ENCODE measurements around the gene BCORL1. TPM values are rescaled to one million over a fixed set of nuclear protein-coding genes. Genes with fewer than 3 reads are reported as not detected.
A peak's percentile ranks its signal among the peaks of the same experiment; 100 is the strongest.

The BCORL1 gene
- total RNA-seq, 1 donor from 2014 or later: 6.1 TPM

DNA sequence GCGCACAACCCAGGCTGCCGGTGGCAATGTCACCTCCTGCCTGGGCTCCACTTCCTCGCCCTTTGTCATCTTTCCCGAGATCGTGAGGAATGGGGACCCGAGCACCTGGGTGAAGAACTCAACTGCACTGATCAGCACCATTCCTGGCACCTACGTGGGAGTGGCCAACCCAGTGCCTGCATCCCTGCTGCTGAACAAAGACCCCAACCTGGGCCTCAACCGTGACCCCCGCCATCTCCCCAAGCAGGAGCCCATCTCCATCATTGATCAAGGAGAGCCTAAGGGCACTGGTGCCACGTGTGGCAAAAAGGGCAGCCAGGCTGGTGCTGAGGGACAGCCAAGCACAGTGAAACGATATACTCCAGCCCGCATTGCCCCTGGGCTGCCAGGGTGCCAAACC lies 32.3 kb downstream of the BCORL1 start:
- H3K4me1 ChIP-seq: no peaks in the 10 kb centered on the region
- intact Hi-C loops (cut with DNase I): no loop called here
- H3K9me3 ChIP-seq: no peaks in the 10 kb centered on the region
- no peak overlapping the region for H3K4me3 ChIP-seq
- no peak overlapping the region for H3K27ac ChIP-seq
- no peaks in the 10 kb centered on the region for H3K27me3 ChIP-seq
- H3K36me3 ChIP-seq: no peaks in the 10 kb centered on the region
- TF ChIP-seq, protein P1, sequence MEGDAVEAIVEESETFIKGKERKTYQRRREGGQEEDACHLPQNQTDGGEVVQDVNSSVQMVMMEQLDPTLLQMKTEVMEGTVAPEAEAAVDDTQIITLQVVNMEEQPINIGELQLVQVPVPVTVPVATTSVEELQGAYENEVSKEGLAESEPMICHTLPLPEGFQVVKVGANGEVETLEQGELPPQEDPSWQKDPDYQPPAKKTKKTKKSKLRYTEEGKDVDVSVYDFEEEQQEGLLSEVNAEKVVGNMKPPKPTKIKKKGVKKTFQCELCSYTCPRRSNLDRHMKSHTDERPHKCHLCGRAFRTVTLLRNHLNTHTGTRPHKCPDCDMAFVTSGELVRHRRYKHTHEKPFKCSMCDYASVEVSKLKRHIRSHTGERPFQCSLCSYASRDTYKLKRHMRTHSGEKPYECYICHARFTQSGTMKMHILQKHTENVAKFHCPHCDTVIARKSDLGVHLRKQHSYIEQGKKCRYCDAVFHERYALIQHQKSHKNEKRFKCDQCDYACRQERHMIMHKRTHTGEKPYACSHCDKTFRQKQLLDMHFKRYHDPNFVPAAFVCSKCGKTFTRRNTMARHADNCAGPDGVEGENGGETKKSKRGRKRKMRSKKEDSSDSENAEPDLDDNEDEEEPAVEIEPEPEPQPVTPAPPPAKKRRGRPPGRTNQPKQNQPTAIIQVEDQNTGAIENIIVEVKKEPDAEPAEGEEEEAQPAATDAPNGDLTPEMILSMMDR (IDR thresholded peaks at IDR 0.05): no peak
- TF ChIP-seq POLR2A (IDR thresholded peaks at IDR 0.05): no peak
- TF ChIP-seq POLR2AphosphoS5 (IDR thresholded peaks at IDR 0.05; ENCODE audit: insufficient read depth in 1 of 2, low read depth in 1 of 2): no peak
- no peak for DNase-seq (ENCODE audit: extremely low spot score in 2 of 2)

- Histone ChIP-seq H3K27me3 (no peaks in the 10 kb centered on the region), H3K4me1 (no peaks in the 10 kb centered on the region), H3K36me3 (no peaks in the 10 kb centered on the region), H3K9me3 (no peaks in the 10 kb centered on the region), H3K27ac (no peak overlapping the region), H3K4me3 (no peak overlapping the region)
- TF ChIP-seq, protein P1 (IDR thresholded peaks at IDR 0.05): no peak
- TF ChIP-seq POLR2A (IDR thresholded peaks at IDR 0.05): no peak
- TF ChIP-seq POLR2AphosphoS5 (IDR thresholded peaks at IDR 0.05; ENCODE audit: insufficient read depth in 1 of 2, low read depth in 1 of 2): no peak
- intact Hi-C loops (cut with DNase I): no loop called here
- no peak for DNase-seq (ENCODE audit: extremely low spot score in 2 of 2)
Measured at GRCh38 chrX:130015181-130015580, 32.7 kb downstream of the BCORL1 start.

DNA sequence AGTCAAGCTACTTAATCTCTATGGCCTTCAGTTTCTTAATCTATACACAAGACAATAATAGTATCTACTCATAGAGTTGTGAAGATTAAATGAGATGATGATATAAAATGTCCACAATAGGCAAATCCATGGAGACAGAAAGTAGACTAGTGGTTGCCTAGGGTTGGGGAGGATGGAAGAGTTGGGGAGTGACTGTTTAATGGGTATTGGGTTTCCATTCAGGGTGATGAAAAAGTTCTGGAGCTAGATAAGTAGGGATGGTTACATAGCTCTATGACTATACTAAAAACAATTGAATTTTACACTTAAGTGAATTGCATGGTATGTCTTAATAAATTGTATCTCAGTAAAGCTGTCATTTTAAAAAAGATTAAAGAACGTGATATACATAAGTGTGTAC lies 35.7 kb downstream of the BCORL1 start:
- no peak overlapping the region for H3K4me3 ChIP-seq
- H3K4me1 ChIP-seq: no peaks in the 10 kb centered on the region
- no peaks in the 10 kb centered on the region for H3K27me3 ChIP-seq
- intact Hi-C loops (cut with DNase I): no loop called here
- no peak for DNase-seq (ENCODE audit: extremely low spot score in 2 of 2)
- no peak overlapping the region for H3K27ac ChIP-seq
- no peak for TF ChIP-seq POLR2AphosphoS5 (IDR thresholded peaks at IDR 0.05; ENCODE audit: insufficient read depth in 1 of 2, low read depth in 1 of 2)
- H3K9me3 ChIP-seq: no peaks in the 10 kb centered on the region
- H3K36me3 ChIP-seq: peaks cover 0 to 11% of the 10 kb centered on the region in 2 donors

DNA sequence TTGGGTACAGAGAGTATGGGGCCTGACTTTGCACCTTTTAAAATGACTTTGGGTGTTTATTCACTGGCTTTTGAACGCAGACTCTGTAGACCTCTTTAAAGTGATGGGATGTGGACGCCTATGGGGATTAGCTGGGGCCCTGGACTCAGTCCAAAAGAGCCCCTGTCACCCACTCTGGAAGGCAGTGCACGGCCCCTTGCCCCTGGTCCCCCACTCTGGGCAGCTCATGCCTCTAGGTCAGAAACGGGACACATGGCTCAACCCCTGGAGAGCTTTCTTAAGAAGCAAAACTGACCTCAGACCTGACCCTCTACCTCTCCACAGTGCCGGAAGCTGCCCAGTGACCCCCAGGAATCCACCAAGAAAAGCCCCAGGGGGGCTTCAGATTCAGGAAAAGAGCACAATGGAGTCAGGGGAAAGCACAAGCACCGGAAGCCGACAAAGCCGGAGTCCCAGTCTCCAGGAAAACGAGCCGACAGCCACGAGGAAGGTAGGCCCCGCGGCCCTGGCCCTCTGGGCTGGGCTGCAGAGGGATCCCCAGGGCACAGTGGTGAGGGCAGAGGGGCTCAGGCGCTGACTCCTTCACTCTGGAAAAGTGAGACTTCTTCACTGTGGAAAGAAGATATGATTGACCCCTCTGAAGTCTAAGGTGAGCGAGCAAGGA lies 38.4 kb downstream of the BCORL1 start:
- Histone ChIP-seq H3K36me3 (peaks cover 0 to 11% of the 10 kb centered on the region in 2 donors), H3K27me3 (no peaks in the 10 kb centered on the region), H3K4me3 (no peak overlapping the region), H3K27ac (no peak overlapping the region), H3K9me3 (no peaks in the 10 kb centered on the region), H3K4me1 (no peaks in the 10 kb centered on the region)
- TF ChIP-seq, protein P1 (IDR thresholded peaks at IDR 0.05): no peak
- TF ChIP-seq POLR2A (IDR thresholded peaks at IDR 0.05) (no peak), POLR2AphosphoS5 (IDR thresholded peaks at IDR 0.05; ENCODE audit: insufficient read depth in 1 of 2, low read depth in 1 of 2) (no peak)
- DNase-seq (ENCODE audit: extremely low spot score in 2 of 2): no peak
- intact Hi-C loops (cut with DNase I): no loop called here

DNA sequence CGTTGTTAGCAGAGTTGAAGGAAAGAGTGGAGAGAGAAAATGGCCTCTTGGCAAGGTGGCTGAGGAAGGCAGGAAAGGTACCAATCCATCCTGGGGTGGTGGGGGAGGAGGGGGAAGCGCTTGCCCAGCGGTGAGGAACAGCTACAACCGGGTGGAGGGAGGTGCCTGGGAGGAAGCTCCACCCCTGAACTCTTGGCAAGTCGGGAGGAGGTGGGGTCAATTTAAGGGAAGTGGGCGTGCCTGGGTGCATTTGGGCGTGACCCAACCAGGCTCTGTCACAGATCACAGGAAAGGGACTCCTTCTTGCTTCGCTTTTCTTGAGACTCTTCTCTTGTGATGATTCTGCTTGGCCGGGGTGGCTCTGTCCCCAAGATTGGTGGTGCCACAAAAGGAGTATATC lies 41.7 kb downstream of the BCORL1 start:
- H3K27ac ChIP-seq: no peak overlapping the region
- no peak for DNase-seq (ENCODE audit: extremely low spot score in 2 of 2)
- peak in 1 of 2 donors; percentile 34 for TF ChIP-seq POLR2AphosphoS5 (IDR thresholded peaks at IDR 0.05; ENCODE audit: insufficient read depth in 1 of 2, low read depth in 1 of 2)
- TF ChIP-seq POLR2A (IDR thresholded peaks at IDR 0.05): no peak
- TF ChIP-seq, protein P1 (IDR thresholded peaks at IDR 0.05): no peak
- H3K4me3 ChIP-seq: no peak overlapping the region
- H3K36me3 ChIP-seq: peaks cover 0 to 11% of the 10 kb centered on the region in 2 donors
- H3K27me3 ChIP-seq: no peaks in the 10 kb centered on the region
- no peaks in the 10 kb centered on the region for H3K4me1 ChIP-seq
- intact Hi-C loops (cut with DNase I): no loop called here
- H3K9me3 ChIP-seq: no peaks in the 10 kb centered on the region

Measured in vagina (tissue), 2 donors.